Measurements from ENCODE around the gene TNFAIP6. TPM values are rescaled to one million over a fixed set of nuclear protein-coding genes. Genes with fewer than 3 reads are reported as not detected.
"Not testable (repeated sequence)": the region's sequence is repeated elsewhere in the genome, so short reads cannot be mapped to it uniquely, and the experiment has no call there.

Gene TNFAIP6
- polyA plus RNA-seq, 6 donors from 2014 or later: 0.25 TPM; not detected in 5

DNA sequence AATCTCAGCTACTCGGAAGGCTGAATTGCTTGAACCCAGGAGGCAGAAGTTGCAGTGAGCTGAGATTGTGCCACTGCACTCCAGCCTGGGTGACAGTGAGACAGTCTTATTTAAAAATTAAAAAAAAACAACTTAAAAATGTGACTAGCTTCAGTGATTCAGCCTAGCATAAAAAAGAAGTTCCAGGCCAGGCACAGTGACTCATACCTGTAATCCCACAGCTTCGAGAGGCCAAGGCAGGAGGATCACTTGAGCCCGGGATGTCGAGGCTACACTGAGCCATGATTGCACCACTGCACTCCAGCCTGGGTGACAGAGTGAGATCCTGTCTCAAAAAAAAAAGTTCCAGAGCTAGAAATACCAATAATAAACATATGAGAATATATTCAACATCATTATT is 13.2 kb upstream of the TNFAIP6 start:
- not testable (repeated sequence) for ATAC-seq (ENCODE audit: low read depth in 2 of 2); H3K27ac Mint-ChIP-seq; H3K4me1 Mint-ChIP-seq; DNase-seq; H3K4me3 Mint-ChIP-seq
- Mint-ChIP-seq H3K9me3 (peaks cover 9 to 26% (median 23%) of the 10 kb centered on the region in 7 donors), H3K36me3 (peaks cover 0 to 18% of the 10 kb centered on the region in 2 donors), H3K27me3 (peaks cover 8 to 11% (median 10%) of the 10 kb centered on the region in 3 donors)

DNA sequence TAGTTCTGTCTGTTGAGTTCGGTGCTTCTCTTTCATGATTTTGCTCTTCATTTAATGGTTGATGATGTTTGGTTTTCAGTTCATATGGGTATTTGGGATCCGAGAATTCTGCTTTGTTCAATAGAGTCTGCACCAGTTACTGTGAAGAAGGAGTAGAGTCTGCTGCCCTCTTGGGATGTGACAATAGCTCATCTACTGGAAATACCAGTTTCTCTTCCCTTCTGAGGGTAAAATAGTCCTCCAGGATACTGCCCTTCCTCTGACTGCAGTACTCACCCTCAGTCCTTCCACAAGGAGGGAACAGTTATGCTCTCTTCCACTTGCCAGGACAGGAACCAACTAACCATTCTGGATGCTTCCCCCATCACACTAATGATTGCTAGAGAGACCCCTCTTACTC is 12.5 kb upstream of the TNFAIP6 start:
- no peak for DNase-seq
- Mint-ChIP-seq H3K9me3 (peaks cover 9 to 26% (median 23%) of the 10 kb centered on the region in 7 donors), H3K27ac (no peak overlapping the region), H3K36me3 (peaks cover 0 to 18% of the 10 kb centered on the region in 2 donors), H3K27me3 (peaks cover 8 to 11% (median 10%) of the 10 kb centered on the region in 3 donors), H3K4me3 (no peak overlapping the region), H3K4me1 (no peaks in the 10 kb centered on the region)
- ATAC-seq (ENCODE audit: low read depth in 2 of 2): no peak

DNA sequence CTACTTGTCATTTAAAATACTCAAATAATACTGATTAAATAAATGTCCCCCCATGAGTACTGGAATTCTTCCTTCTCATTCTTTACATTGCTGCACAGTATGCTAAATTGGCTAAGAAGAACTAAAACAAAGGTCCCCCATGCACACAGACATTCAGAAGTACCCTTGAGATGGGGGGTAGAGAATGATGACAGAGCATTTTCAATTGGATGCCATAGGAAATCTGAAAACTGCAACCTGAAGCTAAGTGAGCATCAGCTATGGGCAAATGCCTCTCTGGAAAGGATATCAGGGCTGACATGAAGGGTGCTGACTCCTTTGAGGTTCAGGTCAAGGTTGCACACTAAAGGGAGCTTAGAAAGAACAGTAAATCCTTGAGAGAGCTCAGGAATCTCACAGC is 10.1 kb upstream of the TNFAIP6 start:
- H3K9me3 Mint-ChIP-seq: peaks cover 6 to 11% (median 9%) of the 10 kb centered on the region in 7 donors
- peaks cover 0 to 8% (median 6%) of the 10 kb centered on the region in 3 donors for H3K27me3 Mint-ChIP-seq
- H3K36me3 Mint-ChIP-seq: peaks cover 0 to 10% of the 10 kb centered on the region in 2 donors
- H3K4me1 Mint-ChIP-seq: no peaks in the 10 kb centered on the region
- no peak overlapping the region for H3K27ac Mint-ChIP-seq
- DNase-seq: no peak
- H3K4me3 Mint-ChIP-seq: no peak overlapping the region
- ATAC-seq (ENCODE audit: low read depth in 2 of 2): no peak

- peaks cover 6 to 11% (median 8%) of the 10 kb centered on the region in 7 donors for H3K9me3 Mint-ChIP-seq
- H3K36me3 Mint-ChIP-seq: peaks cover 0 to 10% of the 10 kb centered on the region in 2 donors
- ATAC-seq (ENCODE audit: low read depth in 2 of 2) (no peak), DNase-seq (no peak)
- H3K27me3 Mint-ChIP-seq: peaks cover 0 to 8% (median 6%) of the 10 kb centered on the region in 3 donors
- H3K4me3 Mint-ChIP-seq: no peak overlapping the region
- H3K4me1 Mint-ChIP-seq: no peaks in the 10 kb centered on the region
- H3K27ac Mint-ChIP-seq: no peak overlapping the region
Observed at GRCh38 chr2:151347906-151348305, 9.5 kb upstream of the TNFAIP6 start.

DNA sequence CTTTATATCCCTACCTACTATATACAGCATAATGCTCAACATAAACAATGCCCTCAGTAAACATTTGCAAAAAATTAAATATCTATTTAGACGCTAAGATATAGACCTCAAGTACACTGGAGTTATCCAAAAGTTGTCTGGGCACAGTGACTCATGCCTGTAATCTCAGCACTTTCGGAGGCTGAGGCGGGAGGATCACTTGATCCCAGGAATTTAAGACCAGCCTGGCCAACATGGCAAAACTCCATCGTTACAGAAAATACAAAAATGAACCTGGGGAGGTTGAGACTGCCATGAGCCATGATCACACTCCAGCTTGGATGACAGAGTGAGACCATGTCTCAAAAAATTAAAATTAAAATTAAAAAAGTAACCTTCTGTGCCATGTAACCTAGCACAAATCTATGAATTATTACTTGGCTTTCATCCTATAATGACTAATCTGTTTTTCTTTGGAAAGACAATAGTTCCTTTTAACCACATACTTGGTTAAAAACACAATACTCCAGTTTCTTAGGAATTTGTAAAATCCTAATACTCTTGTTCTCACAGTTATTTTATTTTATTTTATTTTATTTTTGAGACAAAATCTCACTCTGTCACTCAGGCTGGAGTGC is 6.7 kb upstream of the TNFAIP6 start:
- Mint-ChIP-seq H3K27ac (no peak overlapping the region), H3K36me3 (no peaks in the 10 kb centered on the region), H3K9me3 (peaks cover 0 to 3% (median 0%) of the 10 kb centered on the region in 7 donors), H3K4me1 (no peaks in the 10 kb centered on the region), H3K27me3 (peaks cover 0 to 8% (median 0%) of the 10 kb centered on the region in 3 donors), H3K4me3 (no peak overlapping the region)
- DNase-seq (no peak), ATAC-seq (ENCODE audit: low read depth in 2 of 2) (no peak)

- no peaks in the 10 kb centered on the region for H3K27me3 Mint-ChIP-seq
- no peaks in the 10 kb centered on the region for H3K9me3 Mint-ChIP-seq
- H3K27ac Mint-ChIP-seq: no peak overlapping the region
- no peaks in the 10 kb centered on the region for H3K4me1 Mint-ChIP-seq
- ATAC-seq (ENCODE audit: low read depth in 2 of 2) (no peak), DNase-seq (no peak)
- H3K4me3 Mint-ChIP-seq: no peak overlapping the region
- no peaks in the 10 kb centered on the region for H3K36me3 Mint-ChIP-seq
Observed at GRCh38 chr2:151353995-151354394, 3.4 kb upstream of the TNFAIP6 start.

DNA sequence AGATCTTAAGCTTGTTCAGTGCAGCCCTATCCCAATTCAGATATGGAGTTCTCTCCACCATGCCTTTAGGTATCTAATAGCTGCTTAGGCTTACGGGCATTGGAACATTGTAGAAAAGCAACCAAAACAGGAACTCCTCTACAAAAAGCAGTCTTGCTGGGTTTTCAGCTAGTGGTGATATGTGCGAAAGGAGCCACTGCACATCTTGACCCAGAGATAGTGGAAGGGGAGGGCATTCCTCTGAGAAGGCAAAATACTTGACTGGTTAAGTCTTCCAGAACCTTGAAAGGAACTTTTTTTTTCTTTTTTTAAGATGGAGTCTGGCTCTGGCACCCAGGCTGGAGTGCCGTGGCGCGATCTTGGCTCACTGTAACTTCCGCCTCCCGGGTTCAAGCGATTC is 2.6 kb upstream of the TNFAIP6 start:
- DNase-seq: no peak
- Mint-ChIP-seq H3K4me3 (no peak overlapping the region), H3K36me3 (no peaks in the 10 kb centered on the region), H3K4me1 (no peaks in the 10 kb centered on the region), H3K27ac (no peak overlapping the region), H3K27me3 (no peaks in the 10 kb centered on the region), H3K9me3 (no peaks in the 10 kb centered on the region)
- ATAC-seq (ENCODE audit: low read depth in 2 of 2): no peak

DNA sequence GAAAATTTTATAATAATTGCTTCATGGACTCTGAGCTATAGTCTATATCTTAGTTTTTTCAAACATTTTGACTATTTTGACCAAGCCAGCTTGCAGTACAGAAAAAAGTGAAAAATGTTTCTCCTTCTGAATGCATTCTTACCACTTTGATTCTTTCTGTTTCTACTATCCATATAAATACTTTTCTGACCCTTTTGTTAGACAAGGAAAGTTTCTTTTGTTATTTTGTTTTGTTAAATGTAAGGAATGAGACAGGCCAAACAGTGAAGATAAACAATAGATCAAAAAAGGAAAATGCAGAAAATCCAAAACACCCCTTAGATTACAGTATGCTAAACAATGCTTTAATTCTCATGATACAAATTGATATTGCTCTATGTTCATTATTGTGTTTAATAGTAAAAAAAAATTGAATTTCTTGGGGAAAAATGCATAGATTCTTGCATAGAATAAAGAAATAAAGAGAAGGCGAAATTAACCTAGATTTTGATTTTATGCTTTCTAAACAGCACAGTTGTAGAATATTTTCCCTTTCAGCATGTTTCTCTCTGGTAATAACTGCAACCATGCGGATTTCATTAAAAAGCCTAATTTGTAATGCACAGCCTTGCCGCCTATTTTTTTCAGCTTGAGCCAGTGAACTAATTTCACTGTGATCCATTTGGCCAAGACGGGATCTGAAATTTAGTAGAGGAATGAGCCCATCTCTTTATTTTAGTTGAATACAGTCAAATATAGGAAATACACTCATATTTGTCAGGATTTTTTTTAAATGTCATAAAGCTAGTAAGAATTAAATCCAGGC is 976 bp downstream of the TNFAIP6 start:
- Mint-ChIP-seq H3K27ac (no peak overlapping the region), H3K4me3 (no peak overlapping the region), H3K9me3 (peaks cover 0 to 2% (median 0%) of the 10 kb centered on the region in 7 donors), H3K4me1 (no peaks in the 10 kb centered on the region), H3K36me3 (no peaks in the 10 kb centered on the region), H3K27me3 (peaks cover 0 to 5% (median 0%) of the 10 kb centered on the region in 3 donors)
- DNase-seq: no peak
- ATAC-seq (ENCODE audit: low read depth in 2 of 2): no peak

DNA sequence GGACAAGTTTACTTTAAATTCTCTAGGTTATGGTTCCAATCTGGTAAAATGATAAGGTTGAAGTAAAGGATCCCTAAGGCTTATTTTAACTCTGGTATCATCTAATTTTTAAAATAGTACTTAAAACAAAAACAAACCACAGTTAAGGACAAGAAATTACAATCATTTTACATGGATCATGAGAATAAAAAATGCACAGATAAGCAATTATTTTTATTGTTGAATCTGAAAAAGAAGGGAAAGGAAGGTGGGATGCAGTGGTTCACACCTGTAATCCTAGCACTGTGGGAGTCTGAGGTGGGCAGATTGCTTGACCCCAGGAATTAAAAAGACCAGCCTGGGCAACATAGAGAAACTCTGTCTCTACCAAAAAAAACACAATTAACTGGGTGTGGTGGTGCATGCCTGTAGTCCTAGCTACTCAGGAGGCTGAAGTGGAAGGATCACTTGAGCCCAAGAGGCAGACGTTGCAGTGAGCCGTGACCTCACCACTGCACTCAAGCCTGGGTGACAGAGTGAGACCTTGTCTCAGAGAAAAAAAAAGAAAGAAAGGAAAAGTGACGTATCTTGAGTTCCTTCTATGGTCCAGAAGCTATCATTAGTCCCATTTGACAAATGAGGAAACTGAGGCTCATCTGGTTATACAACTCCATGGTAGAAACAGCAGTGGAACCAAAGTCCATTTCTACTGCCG is 2.5 kb downstream of the TNFAIP6 start:
- Mint-ChIP-seq H3K9me3 (peaks cover 0 to 2% (median 0%) of the 10 kb centered on the region in 7 donors), H3K4me3 (no peak overlapping the region)

GRCh38 chr2:151361674-151362370 is 4.4 kb downstream of the TNFAIP6 start:
- Mint-ChIP-seq H3K36me3 (no peaks in the 10 kb centered on the region), H3K27ac (no peak overlapping the region), H3K9me3 (peaks cover 0 to 2% (median 0%) of the 10 kb centered on the region in 7 donors), H3K27me3 (peaks cover 0 to 5% (median 0%) of the 10 kb centered on the region in 3 donors), H3K4me1 (no peaks in the 10 kb centered on the region), H3K4me3 (no peak overlapping the region)
- no peak for DNase-seq
- ATAC-seq (ENCODE audit: low read depth in 2 of 2): no peak

More for the DNA sequence above, 2.5 kb downstream of the TNFAIP6 start:
- H3K4me1 Mint-ChIP-seq: no peaks in the 10 kb centered on the region
- H3K36me3 Mint-ChIP-seq: no peaks in the 10 kb centered on the region
- DNase-seq: no peak
- ATAC-seq (ENCODE audit: low read depth in 2 of 2): no peak
- H3K27me3 Mint-ChIP-seq: peaks cover 0 to 5% (median 0%) of the 10 kb centered on the region in 3 donors
- H3K27ac Mint-ChIP-seq: no peak overlapping the region

- Mint-ChIP-seq H3K27ac (peak overlapping the region in 1 of 6 donors; percentile 22), H3K36me3 (no peaks in the 10 kb centered on the region), H3K4me3 (peak overlapping the region in 1 of 8 donors; percentile 20), H3K9me3 (peaks cover 0 to 9% (median 2%) of the 10 kb centered on the region in 7 donors), H3K27me3 (peaks cover 0 to 5% (median 0%) of the 10 kb centered on the region in 3 donors), H3K4me1 (no peaks in the 10 kb centered on the region)
- ATAC-seq (ENCODE audit: low read depth in 2 of 2): peak; percentile 41 to 48
- DNase-seq: peak; percentile 7
Observed at GRCh38 chr2:151363709-151364108, 6.3 kb downstream of the TNFAIP6 start.

- ATAC-seq (ENCODE audit: low read depth in 2 of 2): no peak
- DNase-seq: no peak
- Mint-ChIP-seq H3K36me3 (peaks cover 0 to 5% of the 10 kb centered on the region in 2 donors), H3K27ac (no peak overlapping the region), H3K9me3 (peaks cover 0 to 10% (median 5%) of the 10 kb centered on the region in 7 donors), H3K4me1 (no peaks in the 10 kb centered on the region), H3K4me3 (no peak overlapping the region), H3K27me3 (peaks cover 0 to 13% (median 0%) of the 10 kb centered on the region in 3 donors)
Observed at GRCh38 chr2:151367571-151367970, 10.2 kb downstream of the TNFAIP6 start.

DNA sequence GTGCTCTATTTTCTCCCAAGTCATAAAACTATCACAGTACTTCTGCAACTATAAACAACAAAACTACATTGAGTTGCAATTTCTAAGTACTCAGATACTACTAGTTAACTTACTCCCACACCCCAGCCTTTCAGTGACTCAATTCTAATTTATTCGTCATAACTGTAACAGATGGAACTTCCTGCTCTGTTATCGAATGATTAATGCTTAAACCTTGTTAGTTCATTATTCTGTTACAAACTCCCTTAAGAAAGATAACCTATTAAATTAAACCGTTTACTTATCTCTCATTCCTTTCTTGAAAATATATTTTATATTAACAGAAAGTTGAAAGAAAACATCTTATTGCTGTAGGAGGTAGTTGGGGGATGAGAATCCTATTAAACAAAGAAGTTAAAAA is 17.0 kb downstream of the TNFAIP6 start:
- no peak for DNase-seq
- Mint-ChIP-seq H3K36me3 (peaks cover 0 to 5% of the 10 kb centered on the region in 2 donors), H3K27ac (no peak overlapping the region), H3K27me3 (peaks cover 0 to 9% (median 3%) of the 10 kb centered on the region in 3 donors), H3K4me3 (no peak overlapping the region), H3K4me1 (no peaks in the 10 kb centered on the region), H3K9me3 (peaks cover 0 to 4% (median 0%) of the 10 kb centered on the region in 7 donors)
- no peak for ATAC-seq (ENCODE audit: low read depth in 2 of 2)

All from naive B cell (primary cell).